A549 (cell line): ENCODE results near the gene POLD2.

Experiments
- BCL3 ChIP-seq: fragments of >200 bp; sonication (Bioruptor Twin); formaldehyde crosslinking; IDR thresholded peaks from 3 replicates; pipeline ENCODE4 v1.6.1; 2016
- MAFK ChIP-seq: fragments of 450-650 bp; IDR thresholded peaks from 2 replicates; pipeline ENCODE4 v1.6.1; 2014; ENCODE audit not compliant: partially characterized antibody
- PHF8 ChIP-seq: fragments of 200-600 bp; sonication (generic); IDR thresholded peaks from 2 replicates; pipeline ENCODE4 v1.6.1; 2016; ENCODE audit warnings: low read depth, mild to moderate bottlenecking, antibody characterized with exemption, moderate library complexity, borderline replicate concordance
- RAD21 ChIP-seq, 2 experiments: fragments of >200 bp in 1 of 2; sonication (Bioruptor Twin) in 1 of 2; formaldehyde crosslinking in 1 of 2; IDR thresholded peaks in 1 of 2; conservative IDR thresholded peaks in 1 of 2; 2 replicates in 1 of 2; 3 replicates in 1 of 2; pipeline ENCODE4 v1.6.1; 2012 to 2018; ENCODE audit warnings: inconsistent platforms in 1 of 2
- REST ChIP-seq: fragments of 200-600 bp; sonication (generic); IDR thresholded peaks from 2 replicates; pipeline ENCODE4 v1.6.1; 2016; ENCODE audit warnings: antibody characterized with exemption, mild to moderate bottlenecking, moderate library complexity
- ZC3H11A ChIP-seq: fragments of 450-650 bp; IDR thresholded peaks from 2 replicates; pipeline ENCODE4 v1.6.1; 2014; ENCODE audit warnings: antibody characterized with exemption, mild to moderate bottlenecking
- TF ChIP-seq, protein P1 (sequence below): fragments of >200 bp; sonication (Bioruptor Twin); formaldehyde crosslinking; IDR thresholded peaks from 3 replicates; pipeline ENCODE4 v1.5.1; 2016
- TF ChIP-seq, protein P2 (sequence below): fragments of 150-350 bp; IDR thresholded peaks from 2 replicates; pipeline ENCODE4 v1.6.1; 2014; ENCODE audit warnings: low read depth, mild to moderate bottlenecking, low read length

DNA sequence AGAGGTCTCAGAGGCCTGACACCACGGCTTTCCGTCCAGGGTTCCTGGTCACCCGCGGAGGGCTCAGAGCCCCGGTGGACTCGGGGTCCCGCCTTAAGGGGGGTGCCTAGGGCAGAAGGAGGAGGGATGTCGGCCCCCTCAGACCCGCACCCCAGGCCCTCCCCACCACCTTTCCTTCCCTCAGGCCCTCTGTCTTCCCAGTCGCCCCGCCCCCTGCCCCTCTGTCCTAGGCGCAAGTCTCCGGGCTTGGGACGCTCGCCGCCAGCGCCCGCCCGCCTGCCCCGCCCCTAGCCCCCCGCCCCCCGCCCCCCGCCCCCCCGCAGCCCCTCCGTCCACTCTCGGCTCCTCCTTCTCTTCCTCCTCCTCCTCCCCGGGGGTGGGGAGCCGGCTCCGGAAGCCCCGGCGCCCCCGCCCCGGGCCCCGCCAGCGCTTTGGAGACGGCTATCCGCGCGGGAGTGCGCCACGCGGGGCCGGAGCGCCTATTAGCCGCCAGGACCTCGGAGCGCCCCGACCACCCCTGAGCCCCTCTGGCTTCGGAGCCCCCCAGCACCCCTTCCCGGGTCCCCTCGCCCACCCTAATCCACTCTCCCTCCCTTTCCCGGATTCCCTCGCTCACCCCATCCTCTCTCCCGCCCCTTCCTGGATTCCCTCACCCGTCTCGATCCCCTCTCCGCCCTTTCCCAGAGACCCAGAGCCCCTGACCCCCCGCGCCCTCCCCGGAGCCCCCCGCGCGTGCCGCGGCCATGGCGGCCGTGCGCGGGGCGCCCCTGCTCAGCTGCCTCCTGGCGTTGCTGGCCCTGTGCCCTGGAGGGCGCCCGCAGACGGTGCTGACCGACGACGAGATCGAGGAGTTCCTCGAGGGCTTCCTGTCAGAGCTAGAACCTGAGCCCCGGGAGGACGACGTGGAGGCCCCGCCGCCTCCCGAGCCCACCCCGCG, 19.2 kb downstream of the POLD2 start, which contains the start of gene AEBP1:
- TF ChIP-seq, protein P1, sequence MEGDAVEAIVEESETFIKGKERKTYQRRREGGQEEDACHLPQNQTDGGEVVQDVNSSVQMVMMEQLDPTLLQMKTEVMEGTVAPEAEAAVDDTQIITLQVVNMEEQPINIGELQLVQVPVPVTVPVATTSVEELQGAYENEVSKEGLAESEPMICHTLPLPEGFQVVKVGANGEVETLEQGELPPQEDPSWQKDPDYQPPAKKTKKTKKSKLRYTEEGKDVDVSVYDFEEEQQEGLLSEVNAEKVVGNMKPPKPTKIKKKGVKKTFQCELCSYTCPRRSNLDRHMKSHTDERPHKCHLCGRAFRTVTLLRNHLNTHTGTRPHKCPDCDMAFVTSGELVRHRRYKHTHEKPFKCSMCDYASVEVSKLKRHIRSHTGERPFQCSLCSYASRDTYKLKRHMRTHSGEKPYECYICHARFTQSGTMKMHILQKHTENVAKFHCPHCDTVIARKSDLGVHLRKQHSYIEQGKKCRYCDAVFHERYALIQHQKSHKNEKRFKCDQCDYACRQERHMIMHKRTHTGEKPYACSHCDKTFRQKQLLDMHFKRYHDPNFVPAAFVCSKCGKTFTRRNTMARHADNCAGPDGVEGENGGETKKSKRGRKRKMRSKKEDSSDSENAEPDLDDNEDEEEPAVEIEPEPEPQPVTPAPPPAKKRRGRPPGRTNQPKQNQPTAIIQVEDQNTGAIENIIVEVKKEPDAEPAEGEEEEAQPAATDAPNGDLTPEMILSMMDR, result no peak
- no peak for TF ChIP-seq MAFK
- TF ChIP-seq ZC3H11A, result no peak
- no peak for TF ChIP-seq RAD21 (conservative IDR thresholded peaks at IDR 0.05 in 1 of 2, IDR thresholded peaks at IDR 0.05 in 1 of 2)
- no peak for TF ChIP-seq BCL3
- no peak for TF ChIP-seq REST
- TF ChIP-seq, protein P2, sequence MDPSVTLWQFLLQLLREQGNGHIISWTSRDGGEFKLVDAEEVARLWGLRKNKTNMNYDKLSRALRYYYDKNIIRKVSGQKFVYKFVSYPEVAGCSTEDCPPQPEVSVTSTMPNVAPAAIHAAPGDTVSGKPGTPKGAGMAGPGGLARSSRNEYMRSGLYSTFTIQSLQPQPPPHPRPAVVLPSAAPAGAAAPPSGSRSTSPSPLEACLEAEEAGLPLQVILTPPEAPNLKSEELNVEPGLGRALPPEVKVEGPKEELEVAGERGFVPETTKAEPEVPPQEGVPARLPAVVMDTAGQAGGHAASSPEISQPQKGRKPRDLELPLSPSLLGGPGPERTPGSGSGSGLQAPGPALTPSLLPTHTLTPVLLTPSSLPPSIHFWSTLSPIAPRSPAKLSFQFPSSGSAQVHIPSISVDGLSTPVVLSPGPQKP, result no peak
- TF ChIP-seq PHF8, result no peak
